GM19035 (cell line): ENCODE measurements around the gene RNFT1.
"Not testable (repeated sequence)": the region's sequence is repeated elsewhere in the genome, so short reads cannot be mapped to it uniquely, and the experiment has no call there.

Source experiments
- ATAC-seq: cut with Tn5 transposase; IDR thresholded peaks from one replicate; pipeline ENCODE4 v1.9.1; 2021; ENCODE audit not compliant: unreplicated experiment

RNFT1 gene

GRCh38 chr17:59930768-59931167, 33.8 kb downstream of the RNFT1 start:
- ATAC-seq = not testable (repeated sequence)

DNA sequence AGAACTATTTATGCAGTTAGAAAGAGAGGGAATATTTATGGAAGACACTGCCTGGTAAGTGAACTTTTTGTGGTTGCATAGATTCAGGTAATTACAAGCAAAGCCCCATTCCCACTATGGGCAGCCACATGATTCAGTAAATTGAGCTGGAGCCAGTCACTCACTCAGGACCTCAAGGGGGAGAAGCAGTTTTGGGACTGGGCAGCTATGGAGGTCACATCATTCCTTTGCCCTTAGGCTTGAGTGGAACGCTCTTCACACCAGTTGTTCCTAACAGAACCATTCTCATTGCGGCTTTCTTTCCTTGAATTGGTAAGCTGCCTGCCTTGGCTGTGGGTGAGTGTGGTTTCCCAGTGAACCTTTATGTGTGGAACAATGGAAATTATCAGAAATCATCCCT, 34.4 kb downstream of the RNFT1 start:
- ATAC-seq = not testable (repeated sequence)

GRCh38 chr17:59920637-59921036, 43.9 kb downstream of the RNFT1 start:
- ATAC-seq = not testable (repeated sequence)

GRCh38 chr17:59916446-59916845, 48.1 kb downstream of the RNFT1 start:
- ATAC-seq = no peak

- ATAC-seq = no peak
These were observed 50.2 kb downstream of the RNFT1 start for GRCh38 chr17:59914274-59914854.

GRCh38 chr17:59907467-59907866, 57.1 kb downstream of the RNFT1 start:
- no peak for ATAC-seq

GRCh38 chr17:59903455-59903854, 61.1 kb downstream of the RNFT1 start:
- ATAC-seq = no peak
